HG03045 (cell line): ENCODE measurements around the gene ADTRP.

Experiments
- ATAC-seq: cut with Tn5 transposase; IDR thresholded peaks from one replicate; pipeline ENCODE4 v1.9.1; 2021; ENCODE audit warnings: mild to moderate bottlenecking, moderate library complexity; ENCODE audit not compliant: unreplicated experiment

Gene ADTRP

DNA sequence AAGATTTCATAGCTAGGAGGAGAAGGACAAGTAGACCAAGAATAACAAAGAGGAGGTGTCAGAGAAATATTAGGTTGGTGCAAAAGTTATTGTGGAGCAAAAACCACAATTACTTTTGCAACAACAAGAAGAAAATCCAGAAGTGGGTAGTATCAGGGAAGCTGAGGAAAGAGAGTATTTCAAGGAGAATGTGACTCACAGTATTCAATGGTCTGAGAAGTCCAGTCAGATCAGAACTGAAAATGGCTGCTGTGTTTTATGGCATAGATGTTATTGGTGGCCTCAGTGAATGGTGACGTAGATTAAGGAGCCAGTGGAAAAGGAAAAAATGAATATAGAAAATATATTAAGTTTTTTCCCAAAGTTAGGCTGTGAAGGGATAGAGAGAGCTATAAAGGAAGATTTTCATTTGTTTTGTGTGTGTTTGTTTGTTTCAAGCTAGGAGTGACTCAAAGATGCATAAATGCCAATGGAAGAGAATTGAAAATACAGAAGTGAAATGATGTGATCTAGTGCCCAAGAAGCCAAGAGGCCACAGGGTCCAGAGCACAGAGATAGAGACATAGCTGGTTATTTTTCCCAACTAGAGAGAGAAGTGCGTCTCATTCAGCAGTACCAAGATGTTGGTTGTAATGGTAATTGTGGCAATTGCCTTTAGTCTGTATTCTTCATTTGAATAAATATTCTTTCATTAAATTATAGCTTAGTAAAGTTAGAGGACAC, 112.8 kb downstream of the ADTRP start:
- no peak for ATAC-seq
